ENCODE data around the gene GADD45A.
"Not testable (repeated sequence)": the region's sequence is repeated elsewhere in the genome, so short reads cannot be mapped to it uniquely, and the experiment has no call there.

GADD45A gene

GRCh38 chr1:67722292-67722944, 37.4 kb downstream of the GADD45A start:
- no peak for DNase-seq

- DNase-seq = no peak
Measured at GRCh38 chr1:67723126-67723525, 38.1 kb downstream of the GADD45A start.

GRCh38 chr1:67723620-67724019, 38.6 kb downstream of the GADD45A start:
- DNase-seq = no peak

GRCh38 chr1:67724928-67725560, 40.0 kb downstream of the GADD45A start:
- no peak for DNase-seq

- DNase-seq = no peak
Measured at GRCh38 chr1:67726224-67726623, 41.2 kb downstream of the GADD45A start.

GRCh38 chr1:67729872-67730271, 44.9 kb downstream of the GADD45A start:
- no peak for DNase-seq

GRCh38 chr1:67730312-67730711, 45.3 kb downstream of the GADD45A start:
- DNase-seq = not testable (repeated sequence)

- no peak for DNase-seq
Measured at GRCh38 chr1:67731322-67731721, 46.3 kb downstream of the GADD45A start.

- DNase-seq = no peak
Measured at GRCh38 chr1:67732750-67733151, 47.8 kb downstream of the GADD45A start.

GRCh38 chr1:67733681-67734322, 48.8 kb downstream of the GADD45A start:
- no peak for DNase-seq

- no peak for DNase-seq
Measured at GRCh38 chr1:67734323-67734690, 49.3 kb downstream of the GADD45A start.

GRCh38 chr1:67735206-67735605, 50.2 kb downstream of the GADD45A start:
- no peak for DNase-seq

GRCh38 chr1:67735806-67736627, 51.0 kb downstream of the GADD45A start:
- peak; percentile 62 for DNase-seq

GRCh38 chr1:67736750-67737149, 51.7 kb downstream of the GADD45A start:
- DNase-seq = no peak

- DNase-seq = no peak
Measured at GRCh38 chr1:67737875-67738274, 52.9 kb downstream of the GADD45A start.

Measured in CD4-positive, alpha-beta T cell treated with Interleukin-17A for 4 hours (primary cell).